H9 (cell line): ENCODE results near the gene ANKS1B. TPM values are rescaled to one million over a fixed set of nuclear protein-coding genes. Genes with fewer than 3 reads are reported as not detected.

Experiments used
- DNase-seq: peaks from one replicate; pipeline ENCODE4 v3.0.0-alpha.2; 2017
- H2AFZ ChIP-seq: one replicate; pipeline ENCODE4 v1.6.1; 2013; ENCODE audit warnings: mild to moderate bottlenecking, low read length, control low read depth, moderate library complexity
- H2AK5ac ChIP-seq: 2 replicates; pipeline ENCODE4 v1.6.1; 2013; ENCODE audit warnings: low read length, control low read depth, mixed read lengths; ENCODE audit not compliant: insufficient read length
- H2BK120ac ChIP-seq: one replicate; pipeline ENCODE4 v1.6.1; 2013; ENCODE audit warnings: low read depth, mild to moderate bottlenecking, low read length, control low read depth, inconsistent platforms; ENCODE audit not compliant: poor library complexity, severe bottlenecking
- H2BK12ac ChIP-seq: 2 replicates; pipeline ENCODE4 v1.6.1; 2013; ENCODE audit warnings: low read length, control low read depth, mixed read lengths, low read depth; ENCODE audit not compliant: insufficient read length
- H2BK15ac ChIP-seq: 2 replicates; pipeline ENCODE4 v1.6.1; 2013; ENCODE audit warnings: low read depth, low read length, control low read depth
- H2BK20ac ChIP-seq: one replicate; pipeline ENCODE4 v1.6.1; 2013; ENCODE audit warnings: low read depth, mild to moderate bottlenecking, low read length, control low read depth, inconsistent platforms; ENCODE audit not compliant: poor library complexity, severe bottlenecking
- H2BK5ac ChIP-seq: 2 replicates; pipeline ENCODE4 v1.6.1; 2013; ENCODE audit warnings: low read length, control low read depth, mixed read lengths; ENCODE audit not compliant: insufficient read length
- H3K14ac ChIP-seq: 2 replicates; pipeline ENCODE4 v1.6.1; 2013; ENCODE audit warnings: low read length, control low read depth; ENCODE audit not compliant: insufficient read depth
- H3K18ac ChIP-seq: 2 replicates; pipeline ENCODE4 v1.6.1; 2013; ENCODE audit warnings: low read depth, mild to moderate bottlenecking, mixed read lengths, low read length, control low read depth; ENCODE audit not compliant: insufficient read length
- H3K23ac ChIP-seq: 2 replicates; pipeline ENCODE4 v1.6.1; 2013; ENCODE audit warnings: low read length, control low read depth, mixed read lengths, low read depth; ENCODE audit not compliant: insufficient read length
- H3K23me2 ChIP-seq: 2 replicates; pipeline ENCODE4 v1.6.1; 2013; ENCODE audit warnings: low read depth, mild to moderate bottlenecking, mixed read lengths, low read length, control low read depth; ENCODE audit not compliant: insufficient read length, poor library complexity, severe bottlenecking
- H3K27ac ChIP-seq: 2 replicates; pipeline ENCODE4 v1.5.1; 2013; ENCODE audit warnings: low read length, control low read depth, mixed read lengths, low read depth; ENCODE audit not compliant: insufficient read length
- H3K27me3 ChIP-seq: 2 replicates; pipeline ENCODE4 v1.6.1; 2013; ENCODE audit warnings: low read length, control low read depth, inconsistent platforms; ENCODE audit not compliant: insufficient read depth
- H3K4ac ChIP-seq: 2 replicates; pipeline ENCODE4 v1.6.1; 2013; ENCODE audit warnings: low read depth, mild to moderate bottlenecking, control low read depth, inconsistent platforms, low read length, moderate library complexity
- H3K4me1 ChIP-seq: 2 replicates; pipeline ENCODE4 v1.6.1; 2013; ENCODE audit warnings: low read length, control low read depth, inconsistent platforms; ENCODE audit not compliant: insufficient read depth
- H3K4me2 ChIP-seq: 2 replicates; pipeline ENCODE4 v1.6.1; 2013; ENCODE audit warnings: low read length, control low read depth, mixed read lengths; ENCODE audit not compliant: insufficient read length, insufficient read depth
- H3K56ac ChIP-seq: 2 replicates; pipeline ENCODE4 v1.6.1; 2013; ENCODE audit warnings: low read depth, mild to moderate bottlenecking, mixed read lengths, low read length, control low read depth; ENCODE audit not compliant: insufficient read length
- H3K79me1 ChIP-seq: 2 replicates; pipeline ENCODE4 v1.6.1; 2013; ENCODE audit warnings: low read depth, mild to moderate bottlenecking, moderate library complexity, low read length, control low read depth, inconsistent platforms; ENCODE audit not compliant: insufficient read depth, poor library complexity, severe bottlenecking
- H3K79me2 ChIP-seq: 2 replicates; pipeline ENCODE4 v1.6.1; 2013; ENCODE audit warnings: low read length, control low read depth, inconsistent platforms; ENCODE audit not compliant: insufficient read depth
- H3K9ac ChIP-seq: 2 replicates; pipeline ENCODE4 v1.6.1; 2013; ENCODE audit warnings: low read length, control low read depth, mixed read lengths; ENCODE audit not compliant: insufficient read length; ENCODE audit errors: extremely low read depth
- H3K9me3 ChIP-seq: one replicate; pipeline ENCODE4 v1.6.1; 2013; ENCODE audit warnings: low read depth, low read length, inconsistent platforms; ENCODE audit not compliant: control insufficient read depth
- H3T11ph ChIP-seq: one replicate; pipeline ENCODE4 v1.6.1; 2013; ENCODE audit warnings: mild to moderate bottlenecking, low read length, control low read depth, inconsistent platforms
- H4K20me1 ChIP-seq: one replicate; pipeline ENCODE4 v1.6.1; 2013; ENCODE audit not compliant: control insufficient read depth, insufficient read length, insufficient read depth
- H4K5ac ChIP-seq: 2 replicates; pipeline ENCODE4 v1.6.1; 2013; ENCODE audit warnings: low read depth, mild to moderate bottlenecking, mixed read lengths, low read length, control low read depth; ENCODE audit not compliant: insufficient read length
- H4K8ac ChIP-seq: replicated peaks from 2 replicates; pipeline ENCODE4 v1.6.1; 2013; ENCODE audit warnings: low read length, control low read depth, mixed read lengths, low read depth; ENCODE audit not compliant: insufficient read length
- H4K91ac ChIP-seq: 2 replicates; pipeline ENCODE4 v1.6.1; 2013; ENCODE audit warnings: low read depth, mild to moderate bottlenecking, moderate library complexity, mixed read lengths, low read length, control low read depth; ENCODE audit not compliant: insufficient read length
- H3K27ac Mint-ChIP-seq, 3 experiments: 2 replicates in 2 of 3; 3 replicates in 1 of 3; pipeline ENCODE4 v1.8.0; 2020 to 2021; ENCODE audit warnings: mixed read lengths in 3 of 3, mild to moderate bottlenecking in 1 of 3, moderate library complexity in 1 of 3
- H3K27me3 Mint-ChIP-seq: 2 replicates; pipeline ENCODE4 v1.8.0; 2021; ENCODE audit warnings: low read depth, mild to moderate bottlenecking, moderate library complexity, mixed read lengths
- H3K36me3 Mint-ChIP-seq, 3 experiments: 2 replicates in 2 of 3; 3 replicates in 1 of 3; pipeline ENCODE4 v1.8.0; 2020 to 2021; ENCODE audit warnings: low read depth in 3 of 3, mixed read lengths in 3 of 3; ENCODE audit not compliant: insufficient read depth in 1 of 3
- H3K4me1 Mint-ChIP-seq, 2 experiments: 2 replicates each; pipeline ENCODE4 v1.8.0; 2020; ENCODE audit warnings: mixed read lengths in 2 of 2
- H3K4me3 Mint-ChIP-seq, 2 experiments: 2 replicates in 1 of 2; 3 replicates in 1 of 2; pipeline ENCODE4 v1.8.0; 2020 to 2021; ENCODE audit warnings: mild to moderate bottlenecking in 2 of 2, mixed read lengths in 2 of 2, moderate library complexity in 1 of 2
- H3K9me3 Mint-ChIP-seq, 2 experiments: 2 replicates in 1 of 2; 3 replicates in 1 of 2; pipeline ENCODE4 v1.8.0; 2020; ENCODE audit warnings: mild to moderate bottlenecking in 2 of 2, mixed read lengths in 2 of 2, moderate library complexity in 1 of 2
- CTCF ChIP-seq: fragments of 200-600 bp; sonication (generic); conservative IDR thresholded peaks from 3 replicates; pipeline ENCODE4 v1.8.0; 2021; ENCODE audit warnings: antibody characterized with exemption, mild to moderate bottlenecking
- WGBS: extraction: QIAGEN DNeasy Blood & Tissue Kit; methylation state at CpG from one replicate; pipeline ENCODE4 v1.1.7; 2013; ENCODE audit warnings: missing lambda C conversion rate, low lambda C conversion rate, mixed read lengths; ENCODE audit not compliant: insufficient read length; ENCODE audit errors: extremely low coverage; 5-methylcytosine and 5-hydroxymethylcytosine counted together
- total RNA-seq: library from RNA; stranded (reverse); gene quantifications from 2 replicates; pipeline ENCODE4 v1.2.1, GENCODE V29; 2021

The ANKS1B gene
- total RNA-seq, 1 experiment from 2014 or later, result 4.1 TPM

- Histone ChIP-seq H3T11ph (no peak overlapping the region), H3K23ac (no peak overlapping the region), H2BK15ac (no peak overlapping the region), H2AFZ (no peak overlapping the region), H3K23me2 (no peaks in the 10 kb centered on the region), H2BK120ac (no peak overlapping the region), H3K9ac (no peak overlapping the region), H2BK12ac (no peak overlapping the region), H3K79me2 (no peaks in the 10 kb centered on the region), H3K56ac (no peak overlapping the region), H2BK5ac (no peak overlapping the region), H4K91ac (no peak overlapping the region), H4K8ac (no peak overlapping the region), H3K4me1 (peaks cover 3% of the 10 kb centered on the region), H3K27me3 (no peaks in the 10 kb centered on the region), H2BK20ac (no peak overlapping the region), H4K20me1 (no peaks in the 10 kb centered on the region), H3K4me2 (no peak overlapping the region), H3K18ac (no peak overlapping the region), H2AK5ac (no peak overlapping the region), H3K4ac (no peak overlapping the region), H3K27ac (no peak overlapping the region), H3K79me1 (no peaks in the 10 kb centered on the region), H4K5ac (no peak overlapping the region), H3K14ac (no peak overlapping the region), H3K9me3 (no peaks in the 10 kb centered on the region)
- H3K36me3 Mint-ChIP-seq, result no peaks in the 10 kb centered on the region; a peak in 2 of 7 replicates
- TF ChIP-seq CTCF, result peak; percentile 38
- peaks cover 3 to 4% of the 10 kb centered on the region in 2 experiments; a peak in 2 of 5 replicates for H3K9me3 Mint-ChIP-seq
- no peak overlapping the region for H3K4me3 Mint-ChIP-seq
- WGBS, result no CpG with 5 or more reads among the region's 8 CpGs
- peak; percentile 52 for DNase-seq
- H3K27ac Mint-ChIP-seq, result no peak overlapping the region
- H3K4me1 Mint-ChIP-seq, result peaks cover 0 to 11% of the 10 kb centered on the region in 2 experiments
- no peaks in the 10 kb centered on the region for H3K27me3 Mint-ChIP-seq
These were observed 847.4 kb downstream of the ANKS1B start for GRCh38 chr12:99137124-99137855.
